ENCODE data around the gene UCP1. TPM values are rescaled to one million over a fixed set of nuclear protein-coding genes. Genes with fewer than 3 reads are reported as not detected.

The UCP1 gene
- total RNA-seq, 3 donors from 2014 or later = not detected

- no peak for TF ChIP-seq CTCF (IDR thresholded peaks at IDR 0.05)
- H3K4me3 ChIP-seq = no peak overlapping the region
- intact Hi-C loops (cut with DNase I, micrococcal nuclease) = no loop called here
- ATAC-seq (peak; percentile 35), DNase-seq (peak in 1 of 3 donors; percentile 2)
- H3K9me3 ChIP-seq = no peaks in the 10 kb centered on the region
- no peaks in the 10 kb centered on the region for H3K4me1 ChIP-seq (ENCODE audit: low read depth)
- H3K36me3 ChIP-seq (ENCODE audit: low read depth) = no peaks in the 10 kb centered on the region
These were observed 41.0 kb upstream of the UCP1 start for GRCh38 chr4:140609548-140610425.

- no peak for TF ChIP-seq CTCF (IDR thresholded peaks at IDR 0.05)
These were observed 39.1 kb upstream of the UCP1 start for GRCh38 chr4:140607852-140608251.

GRCh38 chr4:140604544-140604943, 35.8 kb upstream of the UCP1 start:
- DNase-seq (no peak), ATAC-seq (no peak)
- no peak overlapping the region for H3K4me3 ChIP-seq
- no peak for TF ChIP-seq CTCF (IDR thresholded peaks at IDR 0.05)
- H3K4me1 ChIP-seq (ENCODE audit: low read depth) = no peaks in the 10 kb centered on the region
- intact Hi-C loops (cut with DNase I, micrococcal nuclease) = no loop called here
- no peaks in the 10 kb centered on the region for H3K9me3 ChIP-seq
- no peaks in the 10 kb centered on the region for H3K36me3 ChIP-seq (ENCODE audit: low read depth)

More at GRCh38 chr4:140607852-140608251, 39.1 kb upstream of the UCP1 start:
- H3K4me1 ChIP-seq (ENCODE audit: low read depth) = no peaks in the 10 kb centered on the region
- no peak overlapping the region for H3K4me3 ChIP-seq
- ATAC-seq (no peak), DNase-seq (no peak)
- no peaks in the 10 kb centered on the region for H3K9me3 ChIP-seq
- no peaks in the 10 kb centered on the region for H3K36me3 ChIP-seq (ENCODE audit: low read depth)
- intact Hi-C loops (cut with DNase I, micrococcal nuclease) = no loop called here

- intact Hi-C loops (cut with DNase I, micrococcal nuclease) = no loop called here
- no peak for ATAC-seq
- DNase-seq = no peak
These were observed 34.5 kb upstream of the UCP1 start for GRCh38 chr4:140603286-140603685.

GRCh38 chr4:140602714-140603113, 34.0 kb upstream of the UCP1 start:
- DNase-seq = no peak
- Histone ChIP-seq H3K9me3 (no peaks in the 10 kb centered on the region), H3K36me3 (ENCODE audit: low read depth) (no peaks in the 10 kb centered on the region), H3K4me3 (no peak overlapping the region), H3K4me1 (ENCODE audit: low read depth) (no peaks in the 10 kb centered on the region)
- no peak for TF ChIP-seq CTCF (IDR thresholded peaks at IDR 0.05)
- intact Hi-C loops (cut with DNase I, micrococcal nuclease) = no loop called here
- no peak for ATAC-seq

More at GRCh38 chr4:140603286-140603685, 34.5 kb upstream of the UCP1 start:
- Histone ChIP-seq H3K9me3 (no peaks in the 10 kb centered on the region), H3K4me1 (ENCODE audit: low read depth) (no peaks in the 10 kb centered on the region), H3K4me3 (no peak overlapping the region), H3K36me3 (ENCODE audit: low read depth) (no peaks in the 10 kb centered on the region)
- no peak for TF ChIP-seq CTCF (IDR thresholded peaks at IDR 0.05)
